Measurements from ENCODE around the gene CRELD1. TPM values are rescaled to one million over a fixed set of nuclear protein-coding genes. Genes with fewer than 3 reads are reported as not detected.

CRELD1 gene
- total and polyA plus RNA-seq, 9 of the 15 experiments (the other 6 are each of a cell fraction or from before 2014, with no cell fraction given) = 3.3 to 25.8 (median 16.5) TPM

DNA sequence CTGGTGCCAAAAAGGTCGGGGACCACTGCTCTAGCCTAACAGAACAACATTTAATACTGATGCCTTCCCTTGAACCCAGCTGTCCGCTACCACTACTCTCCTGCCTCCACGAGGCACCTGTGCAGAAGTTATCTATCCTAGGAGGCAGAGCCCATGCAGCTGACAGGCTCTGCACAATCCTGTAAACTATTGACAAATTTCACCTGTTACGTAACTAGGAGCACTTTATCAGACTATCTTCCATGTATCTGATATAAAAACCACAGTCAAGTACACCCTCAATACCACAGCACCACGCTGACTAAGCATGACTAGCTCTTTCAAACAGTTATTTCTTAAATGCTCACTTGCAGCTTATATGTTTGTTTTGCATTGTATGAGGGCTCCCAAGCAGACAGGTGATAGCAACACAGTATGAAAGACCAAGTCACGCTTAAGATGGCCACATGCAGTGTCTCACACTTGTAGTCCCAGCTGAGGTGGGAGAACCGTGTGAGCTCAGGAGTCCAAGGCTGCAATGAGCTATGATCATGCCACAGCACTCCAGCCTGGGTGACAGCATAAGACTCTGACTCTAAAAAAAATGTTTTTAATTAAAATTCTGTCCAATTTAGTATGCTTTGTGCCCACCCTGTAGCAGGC is 21.2 kb upstream of the CRELD1 start (continued):
- TF ChIP-seq TAF1 (IDR thresholded peaks at IDR 0.05; ENCODE audit: control insufficient read depth, extremely low read depth, insufficient read depth, low read length, severe bottlenecking) (no peak), E2F8 (IDR thresholded peaks at IDR 0.05; ENCODE audit: low read depth, partially characterized antibody) (no peak), MAFF (IDR thresholded peaks at IDR 0.05; ENCODE audit: low read length) (peak; percentile 90), SMARCA4 (IDR thresholded peaks at IDR 0.05) (peak; percentile 78; the same call in 1 of the 2 replicates), TRIM24 (IDR thresholded peaks at IDR 0.05) (0 out of 4 replicates have a peak, but pooled peaks have one; percentile 39 to 56), RCOR1 (IDR thresholded peaks at IDR 0.05; ENCODE audit: borderline replicate concordance in 1 of 2, low read depth in 2 of 2, low read length in 2 of 2) (peak in 1 of 2 experiments; percentile 61; a peak in 2 of 4 replicates), GABPA (tag; conservative IDR thresholded peaks at IDR 0.05; ENCODE audit: low read depth) (0 out of 2 replicates have a peak, but pooled peaks have one; percentile 31), ZNF316 (IDR thresholded peaks at IDR 0.05) (peak; percentile 94), SAP30 (IDR thresholded peaks at IDR 0.05; ENCODE audit: borderline replicate concordance, insufficient read depth, low read depth, low read length, poor library complexity, severe bottlenecking) (no peak), ZBTB5 (IDR thresholded peaks at IDR 0.05) (peak; percentile 67; the same call in 1 of the 2 replicates), ZNF57 (CRISPR knock-in tag; IDR thresholded peaks at IDR 0.05) (no peak), CREM (IDR thresholded peaks at IDR 0.05; ENCODE audit: low read depth) (peak; percentile 38), ATF1 (CRISPR knock-in tag; IDR thresholded peaks at IDR 0.05) (no peak), ATF1 (tag; IDR thresholded peaks at IDR 0.05) (peak; percentile 39; the same call in 1 of the 2 replicates), SMAD2 (IDR thresholded peaks at IDR 0.05; ENCODE audit: low read depth, low read length) (no peak), NBN (IDR thresholded peaks at IDR 0.05; ENCODE audit: low read depth) (no peak)
- TF ChIP-seq, protein P1, sequence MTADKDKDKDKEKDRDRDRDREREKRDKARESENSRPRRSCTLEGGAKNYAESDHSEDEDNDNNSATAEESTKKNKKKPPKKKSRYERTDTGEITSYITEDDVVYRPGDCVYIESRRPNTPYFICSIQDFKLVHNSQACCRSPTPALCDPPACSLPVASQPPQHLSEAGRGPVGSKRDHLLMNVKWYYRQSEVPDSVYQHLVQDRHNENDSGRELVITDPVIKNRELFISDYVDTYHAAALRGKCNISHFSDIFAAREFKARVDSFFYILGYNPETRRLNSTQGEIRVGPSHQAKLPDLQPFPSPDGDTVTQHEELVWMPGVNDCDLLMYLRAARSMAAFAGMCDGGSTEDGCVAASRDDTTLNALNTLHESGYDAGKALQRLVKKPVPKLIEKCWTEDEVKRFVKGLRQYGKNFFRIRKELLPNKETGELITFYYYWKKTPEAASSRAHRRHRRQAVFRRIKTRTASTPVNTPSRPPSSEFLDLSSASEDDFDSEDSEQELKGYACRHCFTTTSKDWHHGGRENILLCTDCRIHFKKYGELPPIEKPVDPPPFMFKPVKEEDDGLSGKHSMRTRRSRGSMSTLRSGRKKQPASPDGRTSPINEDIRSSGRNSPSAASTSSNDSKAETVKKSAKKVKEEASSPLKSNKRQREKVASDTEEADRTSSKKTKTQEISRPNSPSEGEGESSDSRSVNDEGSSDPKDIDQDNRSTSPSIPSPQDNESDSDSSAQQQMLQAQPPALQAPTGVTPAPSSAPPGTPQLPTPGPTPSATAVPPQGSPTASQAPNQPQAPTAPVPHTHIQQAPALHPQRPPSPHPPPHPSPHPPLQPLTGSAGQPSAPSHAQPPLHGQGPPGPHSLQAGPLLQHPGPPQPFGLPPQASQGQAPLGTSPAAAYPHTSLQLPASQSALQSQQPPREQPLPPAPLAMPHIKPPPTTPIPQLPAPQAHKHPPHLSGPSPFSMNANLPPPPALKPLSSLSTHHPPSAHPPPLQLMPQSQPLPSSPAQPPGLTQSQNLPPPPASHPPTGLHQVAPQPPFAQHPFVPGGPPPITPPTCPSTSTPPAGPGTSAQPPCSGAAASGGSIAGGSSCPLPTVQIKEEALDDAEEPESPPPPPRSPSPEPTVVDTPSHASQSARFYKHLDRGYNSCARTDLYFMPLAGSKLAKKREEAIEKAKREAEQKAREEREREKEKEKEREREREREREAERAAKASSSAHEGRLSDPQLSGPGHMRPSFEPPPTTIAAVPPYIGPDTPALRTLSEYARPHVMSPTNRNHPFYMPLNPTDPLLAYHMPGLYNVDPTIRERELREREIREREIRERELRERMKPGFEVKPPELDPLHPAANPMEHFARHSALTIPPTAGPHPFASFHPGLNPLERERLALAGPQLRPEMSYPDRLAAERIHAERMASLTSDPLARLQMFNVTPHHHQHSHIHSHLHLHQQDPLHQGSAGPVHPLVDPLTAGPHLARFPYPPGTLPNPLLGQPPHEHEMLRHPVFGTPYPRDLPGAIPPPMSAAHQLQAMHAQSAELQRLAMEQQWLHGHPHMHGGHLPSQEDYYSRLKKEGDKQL (CRISPR knock-in tag; IDR thresholded peaks at IDR 0.05; ENCODE audit: borderline replicate concordance) = no peak
